ENCODE measurements around the gene CREG1.

The CREG1 gene

GRCh38 chr1:167541003-167541402, 12.6 kb downstream of the CREG1 start:
- H3K36me3 ChIP-seq (ENCODE audit: control insufficient read depth, low read length), result peaks cover 41% of the 10 kb centered on the region
- H3K4me1 ChIP-seq (ENCODE audit: control insufficient read depth, low read length), result peaks cover 63% of the 10 kb centered on the region
- H3K4me2 ChIP-seq (ENCODE audit: low read length), result no peak overlapping the region; the same call in 1 of the 2 replicates
- H3K4me3 ChIP-seq (ENCODE audit: low read length), result no peak overlapping the region
- no peaks in the 10 kb centered on the region for H3K27me3 ChIP-seq (ENCODE audit: control insufficient read depth, low read length)
- TF ChIP-seq EZH2phosphoT487 (IDR thresholded peaks at IDR 0.05; ENCODE audit: borderline replicate concordance, low read length), result no peak
- TF ChIP-seq, protein P1, sequence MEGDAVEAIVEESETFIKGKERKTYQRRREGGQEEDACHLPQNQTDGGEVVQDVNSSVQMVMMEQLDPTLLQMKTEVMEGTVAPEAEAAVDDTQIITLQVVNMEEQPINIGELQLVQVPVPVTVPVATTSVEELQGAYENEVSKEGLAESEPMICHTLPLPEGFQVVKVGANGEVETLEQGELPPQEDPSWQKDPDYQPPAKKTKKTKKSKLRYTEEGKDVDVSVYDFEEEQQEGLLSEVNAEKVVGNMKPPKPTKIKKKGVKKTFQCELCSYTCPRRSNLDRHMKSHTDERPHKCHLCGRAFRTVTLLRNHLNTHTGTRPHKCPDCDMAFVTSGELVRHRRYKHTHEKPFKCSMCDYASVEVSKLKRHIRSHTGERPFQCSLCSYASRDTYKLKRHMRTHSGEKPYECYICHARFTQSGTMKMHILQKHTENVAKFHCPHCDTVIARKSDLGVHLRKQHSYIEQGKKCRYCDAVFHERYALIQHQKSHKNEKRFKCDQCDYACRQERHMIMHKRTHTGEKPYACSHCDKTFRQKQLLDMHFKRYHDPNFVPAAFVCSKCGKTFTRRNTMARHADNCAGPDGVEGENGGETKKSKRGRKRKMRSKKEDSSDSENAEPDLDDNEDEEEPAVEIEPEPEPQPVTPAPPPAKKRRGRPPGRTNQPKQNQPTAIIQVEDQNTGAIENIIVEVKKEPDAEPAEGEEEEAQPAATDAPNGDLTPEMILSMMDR (IDR thresholded peaks at IDR 0.05; ENCODE audit: low read depth, low read length, poor library complexity, severe bottlenecking), result no peak
- no peaks in the 10 kb centered on the region for H3K79me2 ChIP-seq (ENCODE audit: control insufficient read depth, low read length)
- no peaks in the 10 kb centered on the region for H4K20me1 ChIP-seq (ENCODE audit: control insufficient read depth, insufficient read depth, low read depth, low read length)
- H3K9me3 ChIP-seq (ENCODE audit: control insufficient read depth, insufficient read depth, low read length), result no peaks in the 10 kb centered on the region
- peaks cover 15% of the 10 kb centered on the region for H3F3A ChIP-seq (ENCODE audit: control insufficient read depth, insufficient read depth)
- no peak overlapping the region for H3K27ac ChIP-seq (ENCODE audit: low read depth, low read length)
- no peaks in the 10 kb centered on the region for H3K9me2 ChIP-seq (replicated peaks; ENCODE audit: control insufficient read depth, low read length)

DNA sequence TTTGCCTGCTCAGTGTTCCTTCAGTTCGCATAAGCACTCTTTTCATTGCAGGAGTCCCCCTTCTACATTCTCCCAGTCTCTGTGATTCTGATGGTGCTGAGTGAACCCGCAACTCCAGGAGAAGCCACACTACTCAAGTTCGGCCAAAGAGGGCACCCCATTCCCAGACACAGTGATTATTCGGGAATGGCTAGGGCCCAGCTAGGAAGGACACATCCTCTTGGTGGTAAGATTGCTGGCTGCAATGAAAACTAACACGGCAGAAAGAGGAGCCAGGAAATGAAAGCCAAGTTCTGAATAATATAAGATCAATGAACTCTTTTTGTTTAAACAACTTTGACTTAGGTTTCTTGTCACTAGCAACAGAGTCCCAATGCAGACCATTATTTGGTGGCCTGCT, 14.9 kb downstream of the CREG1 start:
- H4K20me1 ChIP-seq (ENCODE audit: control insufficient read depth, insufficient read depth, low read depth, low read length), result no peaks in the 10 kb centered on the region
- H3K36me3 ChIP-seq (ENCODE audit: control insufficient read depth, low read length), result peaks cover 21% of the 10 kb centered on the region
- H3K27me3 ChIP-seq (ENCODE audit: control insufficient read depth, low read length), result no peaks in the 10 kb centered on the region; the same call in 1 of the 2 replicates
- H3K79me2 ChIP-seq (ENCODE audit: control insufficient read depth, low read length), result no peaks in the 10 kb centered on the region
- no peaks in the 10 kb centered on the region for H3K9me3 ChIP-seq (ENCODE audit: control insufficient read depth, insufficient read depth, low read length)
- H3K4me1 ChIP-seq (ENCODE audit: control insufficient read depth, low read length), result peaks cover 56% of the 10 kb centered on the region
- H3F3A ChIP-seq (ENCODE audit: control insufficient read depth, insufficient read depth), result peaks cover 15% of the 10 kb centered on the region
- peak overlapping the region; percentile 82 for H3K4me2 ChIP-seq (ENCODE audit: low read length)
- H3K4me3 ChIP-seq (ENCODE audit: low read length), result no peak overlapping the region
- TF ChIP-seq EZH2phosphoT487 (IDR thresholded peaks at IDR 0.05; ENCODE audit: borderline replicate concordance, low read length), result no peak
- TF ChIP-seq, protein P1 (IDR thresholded peaks at IDR 0.05; ENCODE audit: low read depth, low read length, poor library complexity, severe bottlenecking), result no peak
- no peak overlapping the region for H3K27ac ChIP-seq (ENCODE audit: low read depth, low read length)
- no peaks in the 10 kb centered on the region for H3K9me2 ChIP-seq (replicated peaks; ENCODE audit: control insufficient read depth, low read length)

- Histone ChIP-seq H3K4me3 (ENCODE audit: low read length) (no peak overlapping the region), H3K27me3 (ENCODE audit: control insufficient read depth, low read length) (no peaks in the 10 kb centered on the region; the same call in 1 of the 2 replicates), H3K4me2 (ENCODE audit: low read length) (no peak overlapping the region), H4K20me1 (ENCODE audit: control insufficient read depth, insufficient read depth, low read depth, low read length) (no peaks in the 10 kb centered on the region), H3K4me1 (ENCODE audit: control insufficient read depth, low read length) (peaks cover 14% of the 10 kb centered on the region), H3K9me2 (replicated peaks; ENCODE audit: control insufficient read depth, low read length) (no peaks in the 10 kb centered on the region), H3K27ac (ENCODE audit: low read depth, low read length) (no peak overlapping the region), H3K79me2 (ENCODE audit: control insufficient read depth, low read length) (no peaks in the 10 kb centered on the region), H3K9me3 (ENCODE audit: control insufficient read depth, insufficient read depth, low read length) (no peaks in the 10 kb centered on the region), H3K36me3 (ENCODE audit: control insufficient read depth, low read length) (no peaks in the 10 kb centered on the region), H3F3A (ENCODE audit: control insufficient read depth, insufficient read depth) (peaks cover 6% of the 10 kb centered on the region)
- TF ChIP-seq, protein P1 (IDR thresholded peaks at IDR 0.05; ENCODE audit: low read depth, low read length, poor library complexity, severe bottlenecking), result peak; percentile 95
- TF ChIP-seq EZH2phosphoT487 (IDR thresholded peaks at IDR 0.05; ENCODE audit: borderline replicate concordance, low read length), result no peak
Measured at GRCh38 chr1:167533851-167534300, 19.7 kb downstream of the CREG1 start.
